ENCODE data around the gene TMC8.
A peak's percentile ranks its signal among the peaks of the same experiment; 100 is the strongest.
"Not testable (repeated sequence)": the region's sequence is repeated elsewhere in the genome, so short reads cannot be mapped to it uniquely, and the experiment has no call there.

Gene TMC8

GRCh38 chr17:78137392-78138203 lies 7.0 kb downstream of the TMC8 start:
- DNase-seq = peak; percentile 54

GRCh38 chr17:78138204-78139060 lies 7.9 kb downstream of the TMC8 start:
- no peak for DNase-seq

GRCh38 chr17:78139861-78140168 lies 9.2 kb downstream of the TMC8 start:
- not testable (repeated sequence) for DNase-seq

GRCh38 chr17:78140169-78141051 lies 9.8 kb downstream of the TMC8 start:
- peak; percentile 89 for DNase-seq

GRCh38 chr17:78141437-78142118 lies 11.0 kb downstream of the TMC8 start:
- no peak for DNase-seq

GRCh38 chr17:78142119-78142861 lies 11.7 kb downstream of the TMC8 start:
- no peak for DNase-seq

GRCh38 chr17:78143214-78144146 lies 12.9 kb downstream of the TMC8 start:
- no peak for DNase-seq

- DNase-seq = no peak
Observed at GRCh38 chr17:78144147-78144719, 13.7 kb downstream of the TMC8 start.

GRCh38 chr17:78144736-78145641 lies 14.4 kb downstream of the TMC8 start:
- DNase-seq = no peak

DNA sequence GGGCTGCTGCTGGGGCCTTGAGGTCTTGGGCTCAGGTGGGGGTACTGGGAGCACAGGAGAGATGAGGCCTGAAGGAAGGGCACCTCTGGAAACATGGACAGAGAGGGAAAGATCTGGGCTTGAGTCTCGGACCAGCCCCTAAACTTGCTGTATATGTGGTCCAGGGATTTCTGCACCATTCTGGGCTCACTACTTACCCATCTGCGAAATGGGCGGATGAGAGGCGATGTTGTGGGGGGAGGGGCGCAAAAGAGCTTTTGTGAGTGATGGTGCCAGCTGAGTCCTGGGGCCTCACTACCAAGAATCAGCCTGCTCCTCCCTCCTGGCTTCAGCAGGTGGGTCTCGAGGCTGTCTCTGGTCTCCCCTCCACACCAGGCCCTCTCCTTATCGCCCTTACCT lies 15.9 kb downstream of the TMC8 start:
- DNase-seq = no peak

DNA sequence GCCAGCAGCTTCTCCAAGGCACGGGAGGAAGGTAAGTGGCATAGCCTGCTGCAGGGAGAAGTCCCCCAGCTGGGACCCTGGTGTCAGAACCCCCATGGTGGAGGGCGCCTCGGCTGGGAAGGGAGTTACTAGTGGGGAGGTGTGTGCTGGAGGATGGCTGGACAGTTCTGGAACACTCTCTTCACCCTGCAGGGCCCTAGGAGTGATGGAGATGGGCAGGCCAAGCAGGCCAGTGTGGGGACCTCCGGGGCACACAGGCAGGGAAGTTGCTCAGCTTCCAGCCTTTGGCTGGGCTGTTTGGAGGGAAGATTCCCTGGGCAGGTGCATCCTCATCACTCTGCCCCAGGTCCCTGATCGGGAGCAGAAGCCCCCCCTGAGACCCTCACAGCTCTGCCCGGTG lies 16.3 kb downstream of the TMC8 start:
- DNase-seq = no peak

- no peak for DNase-seq
Observed at GRCh38 chr17:78147315-78147998, 16.9 kb downstream of the TMC8 start.

DNA sequence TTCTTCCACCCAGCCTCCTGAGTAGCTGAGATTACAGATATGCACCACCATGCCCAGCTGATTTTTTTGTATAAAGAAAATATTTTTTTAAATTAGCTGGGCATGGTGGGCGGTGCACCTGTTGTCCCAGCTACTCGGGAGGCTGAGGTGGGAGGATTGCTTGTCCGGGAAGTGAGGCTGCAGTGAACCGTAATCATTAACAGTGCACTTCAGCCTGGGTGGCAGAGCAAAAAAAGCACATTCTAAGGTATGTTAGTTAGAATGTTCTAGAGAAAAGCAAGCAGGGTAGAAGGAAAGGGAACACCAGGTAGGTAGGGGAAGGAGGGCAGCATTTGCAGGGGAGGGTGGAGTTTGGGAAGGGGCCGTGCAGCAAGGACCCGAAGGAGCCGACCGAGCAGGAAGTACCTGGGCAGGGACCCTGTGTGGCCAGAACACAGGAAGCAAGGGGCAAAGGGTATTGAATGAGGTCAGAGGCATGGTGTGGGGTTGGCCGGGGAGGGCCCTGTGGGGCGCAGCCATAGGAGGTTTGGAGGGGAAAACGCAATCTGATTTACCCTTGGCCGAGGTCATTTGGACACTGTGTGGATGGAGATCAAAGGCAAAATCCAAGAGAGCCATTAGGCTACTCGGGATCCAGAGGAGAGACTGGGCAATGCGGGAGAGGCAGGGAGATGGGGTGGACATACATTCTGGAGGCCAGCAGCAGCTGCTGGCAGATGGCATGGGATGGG lies 17.9 kb downstream of the TMC8 start:
- no peak for DNase-seq

- no peak for DNase-seq
Observed at GRCh38 chr17:78151514-78152008, 21.0 kb downstream of the TMC8 start.

DNA sequence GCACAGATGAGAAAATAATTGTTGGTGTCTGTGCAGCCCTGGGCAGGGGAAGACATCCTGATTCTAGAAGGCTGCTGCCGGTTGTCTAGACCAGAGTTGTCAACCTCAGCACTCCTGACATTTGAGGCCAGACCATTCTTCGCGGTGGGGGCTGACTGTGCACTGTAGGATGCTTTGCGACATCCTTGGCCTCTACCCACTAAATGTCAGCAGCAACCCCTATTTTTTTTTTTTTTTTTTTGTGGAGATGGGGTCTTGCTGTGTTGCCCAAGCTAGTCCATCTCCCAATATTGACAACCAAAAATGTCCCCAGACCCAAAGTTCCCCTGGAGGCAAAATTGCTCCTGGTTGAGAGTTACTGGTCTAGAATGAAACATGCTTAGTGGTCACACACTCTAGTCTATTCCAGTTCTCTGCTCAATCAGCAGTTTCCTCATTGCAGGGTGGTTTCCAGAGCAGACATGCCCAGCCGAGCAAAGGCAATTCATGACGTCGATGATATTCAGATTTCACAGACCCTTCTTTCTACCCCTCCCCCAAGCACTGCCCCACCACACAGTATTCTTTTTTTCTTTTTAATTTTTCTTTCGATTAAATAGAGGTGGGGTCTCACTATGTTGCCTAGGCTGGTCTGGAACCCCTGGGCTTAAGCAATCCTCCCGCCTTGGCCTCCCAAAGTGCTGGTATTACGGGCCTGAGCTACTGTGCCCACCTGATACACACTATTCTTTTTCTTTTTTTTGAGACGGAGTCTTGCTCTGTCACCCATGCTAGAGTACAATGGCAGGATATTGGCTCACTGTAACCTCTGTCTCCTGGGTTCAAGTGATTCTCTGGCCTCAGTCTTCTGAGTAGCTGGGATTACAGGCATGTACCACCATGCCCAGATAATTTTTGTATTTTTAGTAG lies 24.6 kb downstream of the TMC8 start:
- DNase-seq = no peak

- no peak for DNase-seq
Observed at GRCh38 chr17:78159575-78160158, 29.1 kb downstream of the TMC8 start.

Data from stimulated activated CD4-positive, alpha-beta T cell treated with anti-CD3 and anti-CD28 coated beads, Interleukin-4, amount 100 ng/mL, for 1 hour (primary cell).